Vagina (tissue), 2 donors: ENCODE results near the gene GALNT2.

Experiments used
- POLR2A ChIP-seq, 2 donors: fragments of 450-650 bp; IDR thresholded peaks; one replicate each; pipeline ENCODE4 v1.6.1; 2017; ENCODE audit warnings: antibody characterized with exemption in 2 of 2, mild to moderate bottlenecking in 2 of 2, moderate library complexity in 2 of 2
- POLR2AphosphoS5 ChIP-seq, 2 donors: sonication (generic); formaldehyde crosslinking; IDR thresholded peaks; one replicate each; pipeline ENCODE4 v1.9.0; 2017; ENCODE audit warnings: antibody characterized with exemption in 2 of 2, mild to moderate bottlenecking in 2 of 2, low read depth in 1 of 2; ENCODE audit not compliant: insufficient read depth in 1 of 2
- TF ChIP-seq, protein P1 (sequence below), 3 experiments: fragments of 450-650 bp in 2 of 3; fragments of 200-600 bp in 1 of 3; sonication (generic) in 1 of 3; IDR thresholded peaks; one replicate each; pipeline ENCODE4 v1.5.1; 2017 to 2019; ENCODE audit warnings: antibody characterized with exemption in 3 of 3, mild to moderate bottlenecking in 2 of 3, moderate library complexity in 2 of 3

DNA sequence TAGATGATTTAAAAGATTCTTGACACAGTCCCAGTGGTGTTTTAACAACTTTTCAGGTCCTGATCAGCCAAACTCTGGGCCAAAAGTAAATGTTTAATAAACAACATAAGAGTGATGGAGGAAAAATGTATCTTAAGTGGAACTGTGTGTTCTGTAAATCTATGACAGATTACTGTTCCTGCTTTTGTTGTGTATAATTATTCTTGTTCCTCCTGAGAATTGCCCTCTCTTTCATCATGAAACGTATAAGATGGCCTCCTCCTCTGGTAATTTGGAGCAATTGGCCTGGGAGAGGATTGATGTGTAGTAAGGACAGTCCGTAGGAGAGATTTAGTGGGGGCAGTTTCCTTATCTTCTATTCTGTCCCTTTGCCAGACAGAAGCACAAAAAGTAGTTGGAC, 34.5 kb downstream of the GALNT2 start:
- TF ChIP-seq, protein P1, sequence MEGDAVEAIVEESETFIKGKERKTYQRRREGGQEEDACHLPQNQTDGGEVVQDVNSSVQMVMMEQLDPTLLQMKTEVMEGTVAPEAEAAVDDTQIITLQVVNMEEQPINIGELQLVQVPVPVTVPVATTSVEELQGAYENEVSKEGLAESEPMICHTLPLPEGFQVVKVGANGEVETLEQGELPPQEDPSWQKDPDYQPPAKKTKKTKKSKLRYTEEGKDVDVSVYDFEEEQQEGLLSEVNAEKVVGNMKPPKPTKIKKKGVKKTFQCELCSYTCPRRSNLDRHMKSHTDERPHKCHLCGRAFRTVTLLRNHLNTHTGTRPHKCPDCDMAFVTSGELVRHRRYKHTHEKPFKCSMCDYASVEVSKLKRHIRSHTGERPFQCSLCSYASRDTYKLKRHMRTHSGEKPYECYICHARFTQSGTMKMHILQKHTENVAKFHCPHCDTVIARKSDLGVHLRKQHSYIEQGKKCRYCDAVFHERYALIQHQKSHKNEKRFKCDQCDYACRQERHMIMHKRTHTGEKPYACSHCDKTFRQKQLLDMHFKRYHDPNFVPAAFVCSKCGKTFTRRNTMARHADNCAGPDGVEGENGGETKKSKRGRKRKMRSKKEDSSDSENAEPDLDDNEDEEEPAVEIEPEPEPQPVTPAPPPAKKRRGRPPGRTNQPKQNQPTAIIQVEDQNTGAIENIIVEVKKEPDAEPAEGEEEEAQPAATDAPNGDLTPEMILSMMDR (IDR thresholded peaks at IDR 0.05) = no peak
- TF ChIP-seq POLR2A (IDR thresholded peaks at IDR 0.05) (no peak), POLR2AphosphoS5 (IDR thresholded peaks at IDR 0.05; ENCODE audit: insufficient read depth in 1 of 2, low read depth in 1 of 2) (no peak)
